HepG2 (cell line): Measurements from ENCODE around the gene ANP32A. TPM values are rescaled to one million over a fixed set of nuclear protein-coding genes. Genes with fewer than 3 reads are reported as not detected.

Experiments
- ATAC-seq: fragments of 200-7000 bp; cut with Tn5 transposase; 3 replicates; pipeline ENCODE4 v1.9.1; 2020; ENCODE audit warnings: mild to moderate bottlenecking, moderate library complexity
- BruUV-seq: library from RNA; stranded (reverse); fragments of 400-500 nt; replicated peaks from 2 replicates; lab custom pipeline; 2021; lab: Mats Ljungman, UMichigan
- CTCF ChIA-PET: fragments of 300-600 bp; formaldehyde crosslinking; extraction: SDS; loops from one replicate; lab custom pipeline; 2021; ENCODE audit warnings: low total read pairs, inconsistent platforms, low intra/inter-chr PET ratio; lab: Yijun Ruan, JAX
- POLR2A ChIA-PET: fragments of 350-600 bp; sonication (Branson Sonifier 250); formaldehyde crosslinking; loops from one replicate; lab custom pipeline; 2020; ENCODE audit warnings: antibody characterized with exemption, inconsistent platforms; lab: Yijun Ruan, JAX
- DNase-seq: peaks from one replicate; pipeline ENCODE4 v3.0.0-alpha.2; 2015; ENCODE audit warnings: low spot score
- FAIRE-seq: peaks from 3 replicates; lab custom pipeline; 2011; peaks lifted over from hg19 to GRCh38; lab: Jason Lieb, UNC
- H2AFZ ChIP-seq: one replicate; pipeline ENCODE4 v1.6.1; 2011; ENCODE audit warnings: low read length, inconsistent platforms
- H3K27ac ChIP-seq: fragments of 300-600 bp; 3 replicates; pipeline ENCODE4 v1.8.0; 2011; ENCODE audit warnings: mixed run types, mild to moderate bottlenecking, mixed read lengths, low read length, inconsistent platforms; ENCODE audit not compliant: insufficient read depth; ENCODE audit errors: extremely low read length
- H3K27me3 ChIP-seq, 2 experiments: fragments of 200-600 bp in 1 of 2; 2 replicates in 1 of 2; 3 replicates in 1 of 2; pipeline versions ENCODE4 v1.6.0 to v1.8.0; 2011; ENCODE audit warnings: low read length in 2 of 2, mild to moderate bottlenecking in 2 of 2, moderate library complexity in 2 of 2, inconsistent platforms in 1 of 2; ENCODE audit not compliant: insufficient read depth in 2 of 2, control insufficient read depth in 1 of 2
- H3K36me3 ChIP-seq, 2 experiments: fragments of 200-600 bp in 1 of 2; replicated peaks in 1 of 2; 2 replicates in 1 of 2; 3 replicates in 1 of 2; pipeline versions ENCODE4 v1.5.1 to v1.8.0; 2011; ENCODE audit warnings: low read length in 2 of 2, inconsistent platforms in 1 of 2; ENCODE audit not compliant: insufficient read depth in 2 of 2, control insufficient read depth in 1 of 2
- H3K4me1 ChIP-seq: 2 replicates; pipeline ENCODE4 v1.5.1; 2012; ENCODE audit warnings: low read length, inconsistent platforms; ENCODE audit not compliant: insufficient read depth
- H3K4me2 ChIP-seq: 2 replicates; pipeline ENCODE4 v1.6.0; 2011; ENCODE audit warnings: low read depth, low read length, inconsistent platforms
- H3K4me3 ChIP-seq, 3 experiments: fragments of 200-600 bp in 1 of 3; sonication (generic), shearing (Covaris generic) in 1 of 3; replicated peaks in 1 of 3; 2 replicates each; pipeline ENCODE4 v1.5.1; 2011 to 2016; ENCODE audit warnings: low read length in 3 of 3, inconsistent platforms in 2 of 3, low read depth in 2 of 3, mild to moderate bottlenecking in 2 of 3, control low read depth in 1 of 3, mixed read lengths in 1 of 3; ENCODE audit not compliant: insufficient read depth in 1 of 3
- H3K79me2 ChIP-seq: one replicate; pipeline ENCODE4 v1.6.1; 2011; ENCODE audit warnings: low read length, inconsistent platforms; ENCODE audit not compliant: insufficient read depth
- H3K9ac ChIP-seq: 2 replicates; pipeline ENCODE4 v1.6.0; 2011; ENCODE audit warnings: mild to moderate bottlenecking, low read depth, low read length, inconsistent platforms; ENCODE audit not compliant: insufficient read depth
- H3K9me3 ChIP-seq: 2 replicates; pipeline ENCODE4 v1.5.1; 2012; ENCODE audit warnings: mild to moderate bottlenecking, low read length
- H4K20me1 ChIP-seq: 2 replicates; pipeline ENCODE4 v1.6.0; 2011; ENCODE audit warnings: inconsistent platforms, mild to moderate bottlenecking, low read length, moderate library complexity; ENCODE audit not compliant: insufficient read depth
- ATAD3A ChIP-seq: sonication (generic); formaldehyde crosslinking; IDR thresholded peaks from 2 replicates; pipeline ENCODE4 v1.4.0; 2020; ENCODE audit warnings: missing genetic modification reagents
- CTCF ChIP-seq: sonication (generic); formaldehyde crosslinking; IDR thresholded peaks from 2 replicates; pipeline ENCODE4 v1.5.0; 2020; ENCODE audit warnings: mild to moderate bottlenecking, missing genetic modification reagents, moderate library complexity
- HIVEP1 ChIP-seq: sonication (generic); formaldehyde crosslinking; IDR thresholded peaks from 2 replicates; pipeline ENCODE4 v1.4.0; 2020; ENCODE audit warnings: mild to moderate bottlenecking, missing genetic modification reagents
- JUND ChIP-seq: sonication (generic); formaldehyde crosslinking; IDR thresholded peaks from 2 replicates; pipeline ENCODE4 v1.8.0; 2022; ENCODE audit warnings: mild to moderate bottlenecking, missing genetic modification reagents
- MLXIP ChIP-seq: sonication (generic); formaldehyde crosslinking; IDR thresholded peaks from 2 replicates; pipeline ENCODE4 v1.9.0; 2021; ENCODE audit warnings: missing genetic modification reagents, borderline replicate concordance
- NCOA2 ChIP-seq: sonication (generic); formaldehyde crosslinking; IDR thresholded peaks from 2 replicates; pipeline ENCODE4 v1.8.0; 2022; ENCODE audit warnings: inconsistent platforms
- PBX3 ChIP-seq: sonication (generic); formaldehyde crosslinking; IDR thresholded peaks from 2 replicates; pipeline ENCODE4 v1.8.1; 2023; ENCODE audit warnings: missing genetic modification reagents, inconsistent platforms, borderline replicate concordance
- PRPF4 ChIP-seq: fragments of 200-400 bp; formaldehyde crosslinking; IDR thresholded peaks from 2 replicates; pipeline ENCODE4 v1.6.1; 2016; ENCODE audit warnings: low read length, low read depth; ENCODE audit not compliant: poor library complexity, severe bottlenecking
- SMAD1 ChIP-seq: sonication (generic); formaldehyde crosslinking; IDR thresholded peaks from 2 replicates; pipeline ENCODE4 v1.4.0; 2020; ENCODE audit warnings: missing genetic modification reagents, low read depth, mild to moderate bottlenecking, borderline replicate concordance
- SMC3 ChIP-seq: IDR thresholded peaks from 2 replicates; pipeline ENCODE4 v1.6.1; 2011; ENCODE audit warnings: low read length, improper control_type of control experiment
- ZNF512B ChIP-seq: sonication (generic); formaldehyde crosslinking; IDR thresholded peaks from 2 replicates; pipeline ENCODE4 v1.5.1; 2020; ENCODE audit warnings: missing genetic modification reagents, mild to moderate bottlenecking, borderline replicate concordance
- ZSCAN9 ChIP-seq: IDR thresholded peaks from 2 replicates; pipeline ENCODE4 v1.6.1; 2016; ENCODE audit warnings: borderline replicate concordance
- WGBS: methylation state at CpG from one replicate; pipeline ENCODE4 v1.1.6; 2017; ENCODE audit warnings: low lambda C conversion rate; 5-methylcytosine and 5-hydroxymethylcytosine counted together
- in situ Hi-C: cut with HindIII; loops from 2 replicates; pipeline ENCODE4 v1.10.0; 2017; ENCODE audit warnings: low pct_unique_long_range_greater_than_20kb; ENCODE audit not compliant: extremely low pct_ligation_motif_present
- intact Hi-C: fragments of 100-400 bp; cut with micrococcal nuclease; formaldehyde crosslinking; loops from one replicate; pipeline ENCODE4 v1.10.0; 2022; ENCODE audit not compliant: unreplicated experiment
- polyA plus RNA-seq, 8 experiments: library from polyadenylated mRNA; depleted of rRNA in 3 of 8; stranded (reverse) in 7 of 8; unstranded in 1 of 8; fragments of >200 nt; fragmentation: Illumina TruSeq in 4 of 8; extraction: Trizol in 4 of 8; gene quantifications; 2 replicates each; pipeline versions ENCODE4 v1.2.1 to v1.2.3, GENCODE V29; 2011 to 2016; ENCODE audit warnings: low read depth in 4 of 8, missing spikeins in 1 of 8, mixed read lengths in 1 of 8; ENCODE audit not compliant: insufficient read depth in 1 of 8
- total RNA-seq, 5 experiments: library from RNA; depleted of rRNA; stranded (reverse); fragments of >200 nt; fragmentation: Illumina TruSeq; extraction: Trizol; gene quantifications; 2 replicates each; pipeline ENCODE4 v1.2.3, GENCODE V29; 2016; ENCODE audit warnings: low read depth in 1 of 5

The ANP32A gene
- total and polyA plus RNA-seq, 2 of the 13 experiments (the other 11 are each of a cell fraction or from before 2014, with no cell fraction given), result 60.6 to 206 TPM

- TF ChIP-seq PBX3 (no peak), ATAD3A (CRISPR knock-in tag) (no peak), SMC3 (peak; percentile 34; the same call in 1 of the 2 replicates), CTCF (CRISPR knock-in tag) (peak; percentile 54), PRPF4 (no peak), HIVEP1 (CRISPR knock-in tag) (no peak)
- TF ChIP-seq, all 625 proteins: peak for 7
Observed at GRCh38 chr15:68829068-68829467, 8.4 kb upstream of the ANP32A start (continued).

GRCh38 chr15:68823561-68823960 lies 2.9 kb upstream of the ANP32A start:
- TF ChIP-seq MLXIP (CRISPR knock-in tag) (no peak), ZSCAN9 (CRISPR knock-in tag) (no peak), NCOA2 (CRISPR knock-in tag) (no peak), ZNF512B (CRISPR knock-in tag) (no peak), JUND (no peak), SMAD1 (CRISPR knock-in tag) (no peak)
- TF ChIP-seq, all 625 proteins: peak for 0
- ATAC-seq, result no peak
- H3K4me2 ChIP-seq, result no peak overlapping the region
- H2AFZ ChIP-seq, result no peak overlapping the region
- no peaks in the 10 kb centered on the region for H3K9me3 ChIP-seq
- H3K4me1 ChIP-seq, result peaks cover 12% of the 10 kb centered on the region
- no peaks in the 10 kb centered on the region; a peak in 1 of 5 replicates for H3K27me3 ChIP-seq
- ChIA-PET CTCF (no interaction called here), POLR2A (no interaction called here)
- no TSS peak for BruUV-seq
- H3K9ac ChIP-seq, result no peak overlapping the region
- intact Hi-C loops (loop anchor here (5.0 kb wide), 1 partner anchor 54 kb away; no protein-coding TSS in a partner anchor), in situ Hi-C loops (loop anchor here (25.0 kb wide), 1 partner anchor 639 kb away; the partner anchor contains the start of gene RPLP1)
- H4K20me1 ChIP-seq, result peaks cover 11% of the 10 kb centered on the region
- DNase-seq, result no peak
- 95% methylated on average over 3 of the region's 3 CpGs for WGBS
- peaks cover 42% of the 10 kb centered on the region for H3K79me2 ChIP-seq
- H3K4me3 ChIP-seq, result no peak overlapping the region
- FAIRE-seq, result no peak
- H3K36me3 ChIP-seq, result no peaks in the 10 kb centered on the region
- no peak overlapping the region for H3K27ac ChIP-seq
